T-helper 17 cell (primary cell): ENCODE measurements around the gene FOXP4. TPM values are rescaled to one million over a fixed set of nuclear protein-coding genes. Genes with fewer than 3 reads are reported as not detected.

Source experiments
- ATAC-seq: fragments of 150-1000 bp; cut with Tn5 transposase; 2 replicates; pipeline ENCODE4 v1.10.0; 2021; ENCODE audit warnings: mild to moderate bottlenecking, moderate library complexity
- DNase-seq, 3 donors: peaks; one replicate each; pipeline versions ENCODE4 v3.0.0 to v3.0.0-alpha.2; 2020 to 2021
- H3K9me3 ChIP-seq: one replicate; pipeline ENCODE4 v1.7.0; 2013; ENCODE audit warnings: low read length, mild to moderate bottlenecking; ENCODE audit not compliant: control insufficient read depth, poor library complexity, severe bottlenecking
- H3K27ac Mint-ChIP-seq: one replicate; pipeline ENCODE4 v1.8.0; 2022; ENCODE audit warnings: mild to moderate bottlenecking, moderate library complexity, mixed read lengths
- H3K27me3 Mint-ChIP-seq: one replicate; pipeline ENCODE4 v1.8.0; 2022; ENCODE audit warnings: mixed read lengths
- H3K36me3 Mint-ChIP-seq: one replicate; pipeline ENCODE4 v1.8.0; 2022; ENCODE audit warnings: low read depth, mixed read lengths
- H3K4me1 Mint-ChIP-seq: one replicate; pipeline ENCODE4 v1.8.0; 2022; ENCODE audit warnings: mild to moderate bottlenecking, mixed read lengths
- H3K4me3 Mint-ChIP-seq: one replicate; pipeline ENCODE4 v1.8.0; 2022; ENCODE audit warnings: mild to moderate bottlenecking, moderate library complexity, mixed read lengths
- total RNA-seq, 4 donors: library from RNA in 2 of 4; stranded (reverse) in 2 of 4; gene quantifications; one replicate each; pipeline ENCODE4 v1.2.3 and lab custom pipeline; 2022 to 2026

Gene FOXP4, protein sequence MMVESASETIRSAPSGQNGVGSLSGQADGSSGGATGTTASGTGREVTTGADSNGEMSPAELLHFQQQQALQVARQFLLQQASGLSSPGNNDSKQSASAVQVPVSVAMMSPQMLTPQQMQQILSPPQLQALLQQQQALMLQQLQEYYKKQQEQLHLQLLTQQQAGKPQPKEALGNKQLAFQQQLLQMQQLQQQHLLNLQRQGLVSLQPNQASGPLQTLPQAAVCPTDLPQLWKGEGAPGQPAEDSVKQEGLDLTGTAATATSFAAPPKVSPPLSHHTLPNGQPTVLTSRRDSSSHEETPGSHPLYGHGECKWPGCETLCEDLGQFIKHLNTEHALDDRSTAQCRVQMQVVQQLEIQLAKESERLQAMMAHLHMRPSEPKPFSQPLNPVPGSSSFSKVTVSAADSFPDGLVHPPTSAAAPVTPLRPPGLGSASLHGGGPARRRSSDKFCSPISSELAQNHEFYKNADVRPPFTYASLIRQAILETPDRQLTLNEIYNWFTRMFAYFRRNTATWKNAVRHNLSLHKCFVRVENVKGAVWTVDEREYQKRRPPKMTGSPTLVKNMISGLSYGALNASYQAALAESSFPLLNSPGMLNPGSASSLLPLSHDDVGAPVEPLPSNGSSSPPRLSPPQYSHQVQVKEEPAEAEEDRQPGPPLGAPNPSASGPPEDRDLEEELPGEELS
- total RNA-seq (10 to 100 TPM in 1 of 2 donors, 1 to 10 TPM in 1; 7.5 to 10.6 TPM), total RNA-seq (lab: John Stamatoyannopoulos, UW) (3.4 to 7.6 reads per million in 2 donors)

DNA sequence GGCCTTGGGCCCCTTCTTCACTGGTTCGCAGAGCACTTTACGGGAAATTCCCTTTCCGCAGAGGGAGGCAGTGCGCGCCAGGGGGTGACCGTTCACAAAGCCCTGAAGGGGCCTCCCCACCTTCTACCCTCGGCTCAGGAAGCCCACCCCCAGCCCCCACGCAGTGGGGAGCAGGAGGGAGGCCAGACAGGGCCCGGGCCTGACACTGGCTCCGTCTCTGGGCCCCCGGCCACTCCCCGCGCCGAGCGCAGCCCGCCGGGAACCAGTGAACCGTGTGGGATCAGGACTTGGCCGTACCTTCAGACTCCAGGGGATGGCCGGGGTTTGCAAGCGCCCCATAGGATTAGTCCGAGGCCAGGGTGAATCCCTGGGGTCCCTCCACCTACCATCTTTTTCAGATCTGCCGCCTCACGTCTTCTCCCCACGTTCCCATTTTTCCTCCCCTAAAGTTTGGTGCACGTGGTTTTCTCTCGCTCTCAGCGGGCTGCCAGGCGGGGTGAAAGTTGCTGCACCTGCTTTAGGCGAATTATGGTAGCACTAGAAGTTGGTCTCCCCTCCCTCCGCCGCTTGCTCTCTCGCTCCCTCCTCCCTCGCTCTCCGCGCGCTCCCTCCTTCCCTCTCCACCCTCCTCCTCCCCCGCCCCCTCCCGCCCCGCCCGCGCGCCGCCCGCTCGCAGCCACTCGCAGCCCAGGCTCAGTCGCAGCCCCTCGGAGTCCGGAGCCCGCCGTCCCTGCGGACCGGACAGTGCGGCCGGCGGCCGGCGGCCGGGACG lies at the start of gene FOXP4:
TSS of gene FOXP4 (plus strand) at position 679 of the 772 bp plus-strand sequence. CDS start 19,380 bp downstream, outside the sequence.
- no peaks in the 10 kb centered on the region for H3K9me3 ChIP-seq
- H3K27me3 Mint-ChIP-seq = no peaks in the 10 kb centered on the region
- peak within 1 kb of the TSS; percentile 96 for H3K4me3 Mint-ChIP-seq
- peaks cover 2% of the 10 kb centered on the region for H3K36me3 Mint-ChIP-seq
- ATAC-seq (peak; percentile 90), DNase-seq (peak; percentile 67 to 70 (median 68))
- H3K4me1 Mint-ChIP-seq = peaks cover 20% of the 10 kb centered on the region
- H3K27ac Mint-ChIP-seq = no peak within 1 kb of the TSS

DNA sequence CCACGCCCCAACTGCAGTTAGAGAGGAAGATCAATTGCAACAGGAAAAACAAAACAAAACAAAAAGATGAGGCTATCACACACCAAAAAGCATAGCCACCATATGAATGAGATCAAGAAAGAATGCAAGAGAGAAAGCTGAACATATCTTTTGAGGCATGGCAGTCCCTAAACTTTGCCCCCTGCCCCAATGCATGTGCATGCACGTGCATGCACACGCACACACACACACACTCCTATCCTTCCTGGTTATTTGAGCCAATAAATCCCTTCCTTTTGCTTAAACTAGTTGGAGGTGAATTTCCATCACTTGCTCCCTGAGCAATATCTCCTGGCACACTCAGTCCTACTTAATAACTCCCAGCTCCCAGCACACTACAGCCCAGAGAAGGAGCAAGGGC lies 48.6 kb upstream of the FOXP4 start:
- ATAC-seq (no peak), DNase-seq (no peak)
- H3K27me3 Mint-ChIP-seq = peaks cover 45% of the 10 kb centered on the region
- no peak overlapping the region for H3K27ac Mint-ChIP-seq
- peaks cover 8% of the 10 kb centered on the region for H3K4me1 Mint-ChIP-seq
- H3K36me3 Mint-ChIP-seq = peaks cover 3% of the 10 kb centered on the region
- no peak overlapping the region for H3K4me3 Mint-ChIP-seq
- no peaks in the 10 kb centered on the region for H3K9me3 ChIP-seq

DNA sequence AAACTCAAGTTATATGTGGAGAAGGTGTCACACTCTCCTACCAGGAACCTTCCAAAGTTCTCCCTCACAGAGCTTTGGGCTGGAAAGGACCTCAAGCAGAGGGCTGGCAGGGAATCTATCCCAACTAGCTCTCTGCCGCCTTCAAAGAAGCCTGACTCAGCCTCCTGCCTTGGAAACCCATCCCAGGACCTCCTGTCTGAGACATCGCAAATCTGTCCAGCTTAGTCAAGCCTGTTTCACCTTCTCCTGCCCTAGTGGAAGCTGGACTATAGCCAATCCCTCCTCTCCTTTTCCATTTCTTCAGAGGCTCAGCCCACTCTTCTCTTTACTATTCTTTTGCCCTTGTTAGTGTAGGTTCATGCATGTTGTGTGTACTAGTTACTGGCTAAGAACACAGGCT lies 48.2 kb upstream of the FOXP4 start:
- Mint-ChIP-seq H3K27ac (no peak overlapping the region), H3K27me3 (peaks cover 45% of the 10 kb centered on the region), H3K36me3 (peaks cover 3% of the 10 kb centered on the region)

DNA sequence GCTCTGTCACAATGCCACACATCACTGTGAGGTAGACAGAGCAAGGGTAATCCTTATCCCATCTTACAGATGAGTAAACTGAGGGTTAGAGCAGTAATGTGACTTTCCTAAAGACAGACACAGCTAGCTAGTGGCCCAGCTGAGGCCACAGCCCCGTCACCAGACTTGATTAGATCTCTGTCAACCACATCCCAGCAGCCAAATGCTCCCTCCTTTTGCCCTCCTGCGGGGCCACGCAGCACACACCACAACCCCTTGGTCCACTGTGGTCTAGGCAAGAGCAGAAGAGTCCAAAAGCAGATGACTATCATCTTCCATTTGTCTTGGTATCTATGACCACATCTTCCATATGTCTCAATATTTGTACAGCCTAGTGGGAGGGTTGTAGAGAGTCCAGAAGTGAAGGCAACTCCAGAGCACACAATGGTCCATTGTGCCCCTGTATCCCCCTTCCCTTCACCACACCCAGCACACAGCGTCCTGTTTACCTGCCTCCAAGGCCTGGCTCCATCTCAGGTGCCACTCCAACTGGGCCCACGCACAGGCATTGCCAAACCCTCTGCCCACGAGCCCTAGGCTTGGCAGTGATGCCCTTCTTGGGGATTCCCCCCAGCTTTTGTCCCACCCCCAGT lies 47.1 kb upstream of the FOXP4 start:
- peaks cover 43% of the 10 kb centered on the region for H3K27me3 Mint-ChIP-seq
- peaks cover 3% of the 10 kb centered on the region for H3K36me3 Mint-ChIP-seq
- H3K4me3 Mint-ChIP-seq = no peak overlapping the region
- DNase-seq (no peak), ATAC-seq (no peak)
- no peaks in the 10 kb centered on the region for H3K9me3 ChIP-seq
- H3K4me1 Mint-ChIP-seq = peaks cover 7% of the 10 kb centered on the region
- H3K27ac Mint-ChIP-seq = no peak overlapping the region

More for the DNA sequence above, 48.2 kb upstream of the FOXP4 start:
- no peaks in the 10 kb centered on the region for H3K9me3 ChIP-seq
- Mint-ChIP-seq H3K4me1 (peaks cover 8% of the 10 kb centered on the region), H3K4me3 (no peak overlapping the region)
- ATAC-seq = no peak
- DNase-seq = no peak

DNA sequence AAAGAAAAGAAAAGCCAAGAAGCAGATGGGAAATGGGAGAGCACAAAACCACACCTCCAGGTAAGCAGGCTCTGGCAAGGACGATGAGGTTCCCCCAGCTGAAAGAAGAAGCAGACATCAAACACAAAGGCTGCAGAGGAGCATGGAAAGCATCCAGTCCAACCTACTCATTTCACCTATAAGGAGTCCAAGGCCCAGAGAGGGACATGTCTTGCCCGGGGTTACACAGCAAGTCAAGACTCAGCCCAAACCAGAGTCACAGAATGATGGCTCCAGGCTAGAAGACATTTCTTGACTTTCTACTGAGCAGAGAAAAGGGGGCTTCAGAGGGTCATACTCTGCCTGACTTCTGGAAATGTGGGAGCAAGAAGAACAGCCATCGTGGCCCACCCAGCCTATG lies 45.6 kb upstream of the FOXP4 start:
- H3K4me3 Mint-ChIP-seq = no peak overlapping the region
- H3K4me1 Mint-ChIP-seq = peaks cover 12% of the 10 kb centered on the region
- H3K27ac Mint-ChIP-seq = no peak overlapping the region
- ATAC-seq (no peak), DNase-seq (no peak)
- peaks cover 6% of the 10 kb centered on the region for H3K36me3 Mint-ChIP-seq
- no peaks in the 10 kb centered on the region for H3K9me3 ChIP-seq
- peaks cover 55% of the 10 kb centered on the region for H3K27me3 Mint-ChIP-seq

DNA sequence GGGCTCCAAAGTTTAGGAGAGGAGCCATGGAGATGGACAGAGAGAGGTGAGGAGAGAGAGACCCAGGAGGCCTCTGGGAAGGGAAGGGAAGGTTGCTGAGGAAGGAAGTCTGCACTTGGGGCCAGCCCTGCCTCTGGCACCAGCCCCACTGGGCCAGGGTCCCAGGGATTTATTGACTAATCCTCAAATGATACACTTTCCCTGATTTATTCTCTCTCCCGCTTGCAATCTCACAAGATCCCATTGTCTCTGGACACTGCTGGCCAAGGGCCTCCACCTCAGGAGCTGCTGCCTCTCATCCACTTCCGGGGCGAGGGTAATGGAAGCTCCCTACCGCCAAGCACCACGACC lies 43.6 kb upstream of the FOXP4 start:
- no peak overlapping the region for H3K27ac Mint-ChIP-seq
- H3K27me3 Mint-ChIP-seq = peaks cover 66% of the 10 kb centered on the region
- H3K36me3 Mint-ChIP-seq = peaks cover 3% of the 10 kb centered on the region
- H3K9me3 ChIP-seq = no peaks in the 10 kb centered on the region
- DNase-seq = no peak
- no peak for ATAC-seq
- no peak overlapping the region for H3K4me3 Mint-ChIP-seq
- H3K4me1 Mint-ChIP-seq = peaks cover 13% of the 10 kb centered on the region

DNA sequence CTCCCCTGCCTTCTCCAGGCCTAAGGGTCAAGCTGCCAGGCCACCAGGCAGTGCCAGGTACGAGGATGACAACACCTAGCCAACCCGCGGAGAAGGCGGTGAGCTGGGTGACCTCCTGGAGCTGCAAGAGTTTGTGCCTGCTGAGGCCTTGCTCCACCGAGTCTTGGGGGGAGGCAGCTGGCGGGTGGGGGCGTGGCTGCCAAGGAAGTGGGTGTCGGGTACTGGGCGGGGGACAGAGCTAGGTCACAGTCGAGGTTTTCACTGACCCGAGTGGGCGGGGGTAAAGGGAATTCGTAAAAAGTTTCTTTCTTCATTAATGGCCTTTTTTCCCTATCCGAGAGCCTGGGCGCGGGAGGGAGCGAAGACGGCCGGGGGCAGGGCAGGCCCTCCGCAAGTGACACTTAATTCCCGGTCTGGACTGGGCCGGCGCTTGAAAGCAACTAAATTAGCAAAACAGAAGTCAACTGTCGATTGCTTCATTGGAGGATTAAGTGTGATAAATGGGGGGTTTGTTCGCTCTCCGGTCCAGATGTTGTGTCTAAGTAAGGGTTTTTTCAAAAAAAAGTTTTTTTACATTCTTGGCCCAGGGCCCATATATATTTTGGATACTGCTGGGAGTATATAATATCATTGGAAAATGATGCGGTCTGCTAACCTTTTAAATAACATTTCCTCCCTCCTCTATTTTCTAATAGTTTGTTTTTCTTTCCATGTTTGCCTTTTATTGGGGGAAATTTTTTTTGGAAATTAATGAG lies 43.1 kb upstream of the FOXP4 start:
- Mint-ChIP-seq H3K27ac (no peak overlapping the region), H3K4me3 (no peak overlapping the region)

DNA sequence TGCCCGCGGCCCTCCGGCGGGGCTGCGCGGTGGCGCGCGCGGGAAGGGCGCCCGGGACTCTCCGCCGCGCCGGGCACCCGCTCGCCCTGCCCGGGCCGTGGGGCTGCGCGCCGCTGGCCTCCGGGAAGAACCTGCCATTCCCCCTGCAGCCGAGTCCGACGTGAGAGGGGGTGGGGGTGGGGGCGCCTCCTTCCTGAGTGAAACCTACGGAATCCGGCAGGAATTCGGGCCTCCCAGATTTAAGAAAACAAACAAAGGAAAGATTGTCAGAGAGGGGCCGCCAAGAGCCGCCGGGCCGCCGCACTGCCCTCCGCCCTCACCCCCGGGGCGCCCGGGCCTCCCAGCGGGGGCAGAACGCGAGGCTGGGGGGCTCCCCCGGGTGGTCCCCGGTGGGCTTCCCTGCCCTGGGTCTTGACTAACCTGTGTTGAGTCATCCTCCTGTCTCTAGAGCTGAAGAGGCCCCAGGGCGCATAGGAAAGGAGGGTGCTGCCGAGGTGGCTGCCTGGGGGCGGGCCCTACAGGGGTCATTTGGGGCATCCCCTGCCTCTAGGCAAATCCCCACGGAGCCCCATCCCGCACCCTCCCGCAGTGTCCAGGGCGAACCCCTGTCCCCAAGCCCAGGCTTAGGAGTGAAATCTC lies 42.2 kb upstream of the FOXP4 start:
- H3K27me3 Mint-ChIP-seq = peaks cover 67% of the 10 kb centered on the region
- no peaks in the 10 kb centered on the region for H3K9me3 ChIP-seq
- DNase-seq = no peak
- peaks cover 6% of the 10 kb centered on the region for H3K36me3 Mint-ChIP-seq
- peaks cover 12% of the 10 kb centered on the region for H3K4me1 Mint-ChIP-seq
- ATAC-seq = no peak
- H3K27ac Mint-ChIP-seq = peak overlapping the region; percentile 53
- peak overlapping the region; percentile 90 for H3K4me3 Mint-ChIP-seq

More for the DNA sequence above, 43.1 kb upstream of the FOXP4 start:
- ATAC-seq (no peak), DNase-seq (no peak)
- H3K27me3 Mint-ChIP-seq = peaks cover 66% of the 10 kb centered on the region
- H3K9me3 ChIP-seq = no peaks in the 10 kb centered on the region
- peaks cover 13% of the 10 kb centered on the region for H3K4me1 Mint-ChIP-seq
- H3K36me3 Mint-ChIP-seq = peaks cover 6% of the 10 kb centered on the region

DNA sequence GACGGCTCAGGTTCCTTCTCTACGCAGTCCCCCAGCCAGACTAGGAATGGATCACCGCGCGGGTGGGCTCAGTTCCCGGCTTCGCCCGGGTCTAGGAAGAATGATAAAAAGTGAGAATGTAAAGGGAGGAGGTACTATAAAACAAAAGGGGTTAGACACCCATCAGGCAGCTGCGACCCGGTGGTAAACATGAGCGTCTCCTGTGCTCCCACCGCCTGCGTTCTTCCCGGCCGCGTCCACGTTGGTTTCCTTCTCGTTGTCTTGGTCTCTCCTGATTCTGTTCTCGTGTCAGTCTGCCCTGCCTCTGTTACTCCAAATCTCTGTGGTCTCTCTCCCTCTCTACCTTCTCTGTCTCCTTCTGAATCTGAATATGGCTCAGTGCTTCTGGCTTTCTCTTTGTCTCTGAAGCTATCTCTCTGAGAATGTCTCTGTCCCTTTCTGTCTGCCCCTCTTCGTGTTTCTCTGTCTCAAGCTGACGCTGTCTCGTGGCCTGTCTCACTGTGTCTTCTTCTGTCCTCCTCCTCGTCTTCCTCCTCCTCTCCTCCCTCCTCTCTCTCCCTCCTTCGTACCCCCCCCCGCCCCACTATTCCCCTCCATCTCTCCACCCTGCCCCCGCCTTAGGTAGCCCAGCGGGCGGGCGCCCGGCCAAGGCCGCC lies 41.6 kb upstream of the FOXP4 start:
- no peak for DNase-seq
- Mint-ChIP-seq H3K4me1 (peaks cover 9% of the 10 kb centered on the region), H3K36me3 (peaks cover 6% of the 10 kb centered on the region), H3K27me3 (peaks cover 69% of the 10 kb centered on the region), H3K4me3 (peak overlapping the region; percentile 90), H3K27ac (peak overlapping the region; percentile 53)
- H3K9me3 ChIP-seq = no peaks in the 10 kb centered on the region
- ATAC-seq = peak; percentile 6

DNA sequence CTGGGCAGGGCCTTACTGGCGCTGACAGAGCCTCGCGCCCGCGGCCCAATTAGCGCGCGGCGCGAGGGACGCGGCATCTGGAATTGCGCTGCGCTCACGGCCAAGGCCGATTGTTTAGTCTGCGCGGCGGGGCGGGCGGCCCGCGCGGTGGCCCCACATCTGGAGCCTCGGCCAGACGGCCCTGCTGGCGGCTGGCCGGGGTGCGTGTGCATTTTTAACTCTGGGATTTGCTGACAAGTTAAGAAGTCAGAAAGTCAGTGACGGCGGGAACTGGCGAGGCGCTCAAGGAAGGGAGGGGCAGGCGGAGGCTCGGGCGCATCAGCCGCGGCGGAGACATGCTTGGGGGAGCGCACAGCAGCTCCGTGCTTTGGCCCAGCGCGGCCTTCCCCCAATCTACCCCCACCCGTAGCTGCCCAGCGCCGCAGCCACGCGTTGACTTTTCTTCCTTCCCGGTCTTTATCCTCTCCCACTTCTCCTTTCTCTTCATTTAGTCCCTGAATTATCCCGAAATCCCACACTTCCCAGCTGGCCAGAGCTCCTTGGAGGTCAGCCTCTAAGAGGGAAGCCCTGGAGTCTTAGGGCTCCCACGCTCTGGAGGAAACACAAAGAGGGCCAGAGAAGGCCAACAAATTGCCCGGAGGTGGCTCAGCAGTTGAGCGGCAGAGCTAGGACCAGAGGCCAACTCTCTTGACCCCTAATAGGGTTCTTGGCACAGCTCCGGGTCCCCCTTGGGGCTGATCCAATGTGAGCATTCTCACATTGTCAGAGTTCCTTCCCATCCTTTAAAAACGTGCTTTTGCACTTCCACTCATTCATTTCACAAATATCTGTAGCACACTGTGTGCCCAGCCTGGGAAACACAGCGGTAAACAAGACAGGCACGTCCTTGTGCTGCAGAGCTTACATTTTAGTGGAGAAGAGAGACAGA lies 40.8 kb upstream of the FOXP4 start:
- H3K27me3 Mint-ChIP-seq = peaks cover 73% of the 10 kb centered on the region
- H3K27ac Mint-ChIP-seq = peak overlapping the region; percentile 74
- peak overlapping the region; percentile 66 for H3K4me3 Mint-ChIP-seq
- peak; percentile 69 for ATAC-seq
- H3K9me3 ChIP-seq = no peaks in the 10 kb centered on the region
- peaks cover 6% of the 10 kb centered on the region for H3K36me3 Mint-ChIP-seq
- no peak for DNase-seq
- H3K4me1 Mint-ChIP-seq = peaks cover 9% of the 10 kb centered on the region

DNA sequence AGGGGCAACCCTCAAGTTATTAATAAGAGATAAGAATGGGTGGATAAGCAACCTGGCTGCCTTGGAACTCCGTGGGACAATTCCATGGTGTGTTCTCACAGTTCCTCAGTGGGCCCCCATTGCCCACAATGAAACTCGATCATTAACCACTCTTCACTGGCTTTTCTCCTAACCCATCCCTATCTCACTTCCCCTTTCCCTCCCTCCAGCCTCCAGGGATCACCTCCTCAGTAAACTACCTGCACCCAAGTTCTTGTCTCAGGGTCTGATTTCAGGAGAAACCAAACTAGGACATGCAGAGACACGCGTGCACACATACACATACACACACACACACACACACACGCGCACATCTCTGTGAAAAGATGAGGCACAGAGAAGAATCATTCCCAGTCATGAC lies 37.7 kb upstream of the FOXP4 start:
- no peak overlapping the region for H3K4me3 Mint-ChIP-seq
- H3K36me3 Mint-ChIP-seq = peaks cover 6% of the 10 kb centered on the region
- peaks cover 14% of the 10 kb centered on the region for H3K4me1 Mint-ChIP-seq
- DNase-seq = no peak
- H3K9me3 ChIP-seq = no peaks in the 10 kb centered on the region
- peaks cover 59% of the 10 kb centered on the region for H3K27me3 Mint-ChIP-seq
- no peak overlapping the region for H3K27ac Mint-ChIP-seq
- ATAC-seq = no peak
